ENCODE measurements around the gene GPR4. TPM values are rescaled to one million over a fixed set of nuclear protein-coding genes. Genes with fewer than 3 reads are reported as not detected.

The GPR4 gene
- total RNA-seq, 1 donor from 2014 or later = not detected

- H3K4me3 ChIP-seq (ENCODE audit: low read depth, low read length) = no peak overlapping the region
- no peak for TF ChIP-seq CTCF (IDR thresholded peaks at IDR 0.05; ENCODE audit: insufficient read depth, low read length, poor library complexity, severe bottlenecking)
- no peaks in the 10 kb centered on the region for H3K36me3 ChIP-seq (ENCODE audit: control insufficient read depth, insufficient read depth, low read length)
- peaks cover 5% of the 10 kb centered on the region for H3K27me3 ChIP-seq (ENCODE audit: control insufficient read depth, insufficient read depth, low read length)
- no peak for DNase-seq (ENCODE audit: low read depth)
These were observed 11.6 kb downstream of the GPR4 start for GRCh38 chr19:45590300-45591003.

- no peak for DNase-seq (ENCODE audit: low read depth)
- H3K27me3 ChIP-seq (ENCODE audit: control insufficient read depth, insufficient read depth, low read length) = peaks cover 5% of the 10 kb centered on the region
- TF ChIP-seq CTCF (IDR thresholded peaks at IDR 0.05; ENCODE audit: insufficient read depth, low read length, poor library complexity, severe bottlenecking) = no peak
These were observed 12.2 kb downstream of the GPR4 start for GRCh38 chr19:45589768-45590167.

GRCh38 chr19:45587873-45588272, 14.1 kb downstream of the GPR4 start:
- DNase-seq (ENCODE audit: low read depth) = no peak
- H3K4me3 ChIP-seq (ENCODE audit: low read depth, low read length) = no peak overlapping the region
- no peak for TF ChIP-seq CTCF (IDR thresholded peaks at IDR 0.05; ENCODE audit: insufficient read depth, low read length, poor library complexity, severe bottlenecking)
- H3K36me3 ChIP-seq (ENCODE audit: control insufficient read depth, insufficient read depth, low read length) = no peaks in the 10 kb centered on the region
- H3K27me3 ChIP-seq (ENCODE audit: control insufficient read depth, insufficient read depth, low read length) = peaks cover 5% of the 10 kb centered on the region

More at GRCh38 chr19:45589768-45590167, 12.2 kb downstream of the GPR4 start:
- Histone ChIP-seq H3K4me3 (ENCODE audit: low read depth, low read length) (no peak overlapping the region), H3K36me3 (ENCODE audit: control insufficient read depth, insufficient read depth, low read length) (no peaks in the 10 kb centered on the region)

GRCh38 chr19:45585158-45585577, 16.8 kb downstream of the GPR4 start:
- no peak for TF ChIP-seq CTCF (IDR thresholded peaks at IDR 0.05; ENCODE audit: insufficient read depth, low read length, poor library complexity, severe bottlenecking)
- DNase-seq (ENCODE audit: low read depth) = no peak
- Histone ChIP-seq H3K36me3 (ENCODE audit: control insufficient read depth, insufficient read depth, low read length) (no peaks in the 10 kb centered on the region), H3K27me3 (ENCODE audit: control insufficient read depth, insufficient read depth, low read length) (no peaks in the 10 kb centered on the region), H3K4me3 (ENCODE audit: low read depth, low read length) (peak overlapping the region; percentile 84)

GRCh38 chr19:45584332-45585157, 17.5 kb downstream of the GPR4 start, which contains the start of gene OPA3:
Gene OPA3 (minus strand): TSS chr19:45584802. CDS start chr19:45584764, 38 bp downstream.
- no peaks in the 10 kb centered on the region for H3K27me3 ChIP-seq (ENCODE audit: control insufficient read depth, insufficient read depth, low read length)
- DNase-seq (ENCODE audit: low read depth) = peak; percentile 99
- peak within 1 kb of the TSS; percentile 84 for H3K4me3 ChIP-seq (ENCODE audit: low read depth, low read length)
- no peak for TF ChIP-seq CTCF (IDR thresholded peaks at IDR 0.05; ENCODE audit: insufficient read depth, low read length, poor library complexity, severe bottlenecking)
- H3K36me3 ChIP-seq (ENCODE audit: control insufficient read depth, insufficient read depth, low read length) = no peaks in the 10 kb centered on the region

Measured in kidney epithelial cell (primary cell).